ENCODE data around the gene ATN1. TPM values are rescaled to one million over a fixed set of nuclear protein-coding genes. Genes with fewer than 3 reads are reported as not detected.

ATN1 gene
- total and polyA plus RNA-seq, 9 of the 15 experiments (the other 6 are each of a cell fraction or from before 2014, with no cell fraction given), result 0.15 to 49.8 (median 2.7) TPM

DNA sequence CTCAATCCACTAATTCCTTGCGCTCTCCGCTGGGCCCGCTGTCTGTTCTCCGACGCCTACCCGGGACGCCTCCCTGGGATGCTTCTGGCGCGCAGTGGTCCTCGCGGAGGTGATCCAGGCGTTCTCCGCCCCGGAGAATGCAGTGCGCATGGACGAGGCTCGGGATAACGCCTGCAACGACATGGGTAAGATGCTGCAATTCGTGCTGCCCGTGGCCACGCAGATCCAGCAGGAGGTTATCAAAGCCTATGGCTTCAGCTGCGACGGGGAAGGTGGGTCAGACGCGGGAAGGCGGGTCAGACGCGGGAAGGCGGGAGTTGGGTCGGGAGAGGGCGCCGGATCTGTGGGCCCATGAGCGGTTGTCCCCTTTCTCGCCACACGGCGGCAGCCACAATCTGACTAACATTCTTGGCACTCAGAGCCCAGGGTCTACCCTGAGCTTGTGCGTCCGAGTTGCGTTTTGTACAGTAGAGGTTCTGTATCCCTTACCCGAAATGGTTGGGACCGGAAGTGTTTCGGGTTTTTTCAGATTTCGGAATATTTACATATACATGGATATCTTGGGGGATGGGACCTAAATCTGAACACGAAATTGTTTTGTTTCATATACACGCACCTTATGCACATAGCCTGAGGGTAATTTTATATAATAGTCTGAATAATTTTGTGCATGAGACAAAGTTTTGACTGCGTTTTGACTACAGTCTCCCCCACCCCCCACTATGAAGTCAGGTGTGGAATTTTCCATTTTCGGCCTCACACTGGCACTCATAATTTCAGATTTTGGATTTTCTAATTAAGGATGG, 16.8 kb downstream of the ATN1 start (continued):
- TF ChIP-seq, protein P1, sequence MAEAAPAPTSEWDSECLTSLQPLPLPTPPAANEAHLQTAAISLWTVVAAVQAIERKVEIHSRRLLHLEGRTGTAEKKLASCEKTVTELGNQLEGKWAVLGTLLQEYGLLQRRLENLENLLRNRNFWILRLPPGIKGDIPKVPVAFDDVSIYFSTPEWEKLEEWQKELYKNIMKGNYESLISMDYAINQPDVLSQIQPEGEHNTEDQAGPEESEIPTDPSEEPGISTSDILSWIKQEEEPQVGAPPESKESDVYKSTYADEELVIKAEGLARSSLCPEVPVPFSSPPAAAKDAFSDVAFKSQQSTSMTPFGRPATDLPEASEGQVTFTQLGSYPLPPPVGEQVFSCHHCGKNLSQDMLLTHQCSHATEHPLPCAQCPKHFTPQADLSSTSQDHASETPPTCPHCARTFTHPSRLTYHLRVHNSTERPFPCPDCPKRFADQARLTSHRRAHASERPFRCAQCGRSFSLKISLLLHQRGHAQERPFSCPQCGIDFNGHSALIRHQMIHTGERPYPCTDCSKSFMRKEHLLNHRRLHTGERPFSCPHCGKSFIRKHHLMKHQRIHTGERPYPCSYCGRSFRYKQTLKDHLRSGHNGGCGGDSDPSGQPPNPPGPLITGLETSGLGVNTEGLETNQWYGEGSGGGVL (CRISPR knock-in tag; IDR thresholded peaks at IDR 0.05), result no peak
- TF ChIP-seq MYC (IDR thresholded peaks at IDR 0.05; ENCODE audit: low read depth, low read length) (0 out of 2 replicates have a peak, but pooled peaks have one; percentile 29), MYC (CRISPR knock-in tag; IDR thresholded peaks at IDR 0.05; ENCODE audit: borderline replicate concordance, low read depth) (no peak), ZNF121 (CRISPR knock-in tag; conservative IDR thresholded peaks at IDR 0.05) (no peak), IRF2 (CRISPR knock-in tag; IDR thresholded peaks at IDR 0.05) (no peak), XRCC5 (IDR thresholded peaks at IDR 0.05; ENCODE audit: low read depth, low read length) (peak; percentile 54; the same call in 1 of the 2 replicates), RB1 (IDR thresholded peaks at IDR 0.05; ENCODE audit: low read depth) (peak; percentile 85; the same call in 1 of the 2 replicates), FOSL1 (tag; conservative IDR thresholded peaks at IDR 0.05) (no peak), POLR2AphosphoS2 (IDR thresholded peaks at IDR 0.05; ENCODE audit: low read length) (no peak), ATF7 (IDR thresholded peaks at IDR 0.05) (peak; percentile 38), SNRNP70 (optimal IDR thresholded peaks at IDR 0.05; ENCODE audit: low read depth, low read length) (peak; percentile 81), ZNF263 (CRISPR knock-in tag; IDR thresholded peaks at IDR 0.05; ENCODE audit: borderline replicate concordance) (peak; percentile 84), E2F3 (CRISPR knock-in tag; IDR thresholded peaks at IDR 0.05) (peak; percentile 45; the same call in 1 of the 2 replicates), FOXK2 (conservative IDR thresholded peaks at IDR 0.05 in 1 of 2, IDR thresholded peaks at IDR 0.05 in 1 of 2; ENCODE audit: low read depth in 2 of 2) (no peak), CREB1 (IDR thresholded peaks at IDR 0.05) (no peak; the same call in 1 of the 2 replicates), CREB1 (CRISPR knock-in tag; IDR thresholded peaks at IDR 0.05) (peak; percentile 59; the same call in 1 of the 2 replicates), NR2C1 (IDR thresholded peaks at IDR 0.05) (peak; percentile 25; the same call in 1 of the 2 replicates), NR2C1 (tag; IDR thresholded peaks at IDR 0.05) (0 out of 2 replicates have a peak, but pooled peaks have one; percentile 23), RAD21 (CRISPR knock-in tag; conservative IDR thresholded peaks at IDR 0.05 in 1 of 2, IDR thresholded peaks at IDR 0.05 in 1 of 2) (peak; percentile 90 to 91), TAF15 (IDR thresholded peaks at IDR 0.05; ENCODE audit: low read depth, low read length) (peak; percentile 96), SMAD4 (CRISPR knock-in tag; conservative IDR thresholded peaks at IDR 0.05) (0 out of 2 replicates have a peak, but pooled peaks have one; percentile 48)
- TF ChIP-seq, protein P2, sequence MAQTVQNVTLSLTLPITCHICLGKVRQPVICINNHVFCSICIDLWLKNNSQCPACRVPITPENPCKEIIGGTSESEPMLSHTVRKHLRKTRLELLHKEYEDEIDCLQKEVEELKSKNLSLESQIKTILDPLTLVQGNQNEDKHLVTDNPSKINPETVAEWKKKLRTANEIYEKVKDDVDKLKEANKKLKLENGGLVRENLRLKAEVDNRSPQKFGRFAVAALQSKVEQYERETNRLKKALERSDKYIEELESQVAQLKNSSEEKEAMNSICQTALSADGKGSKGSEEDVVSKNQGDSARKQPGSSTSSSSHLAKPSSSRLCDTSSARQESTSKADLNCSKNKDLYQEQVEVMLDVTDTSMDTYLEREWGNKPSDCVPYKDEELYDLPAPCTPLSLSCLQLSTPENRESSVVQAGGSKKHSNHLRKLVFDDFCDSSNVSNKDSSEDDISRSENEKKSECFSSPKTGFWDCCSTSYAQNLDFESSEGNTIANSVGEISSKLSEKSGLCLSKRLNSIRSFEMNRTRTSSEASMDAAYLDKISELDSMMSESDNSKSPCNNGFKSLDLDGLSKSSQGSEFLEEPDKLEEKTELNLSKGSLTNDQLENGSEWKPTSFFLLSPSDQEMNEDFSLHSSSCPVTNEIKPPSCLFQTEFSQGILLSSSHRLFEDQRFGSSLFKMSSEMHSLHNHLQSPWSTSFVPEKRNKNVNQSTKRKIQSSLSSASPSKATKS (CRISPR knock-in tag; IDR thresholded peaks at IDR 0.05), result no peak
- TF ChIP-seq, protein P3, sequence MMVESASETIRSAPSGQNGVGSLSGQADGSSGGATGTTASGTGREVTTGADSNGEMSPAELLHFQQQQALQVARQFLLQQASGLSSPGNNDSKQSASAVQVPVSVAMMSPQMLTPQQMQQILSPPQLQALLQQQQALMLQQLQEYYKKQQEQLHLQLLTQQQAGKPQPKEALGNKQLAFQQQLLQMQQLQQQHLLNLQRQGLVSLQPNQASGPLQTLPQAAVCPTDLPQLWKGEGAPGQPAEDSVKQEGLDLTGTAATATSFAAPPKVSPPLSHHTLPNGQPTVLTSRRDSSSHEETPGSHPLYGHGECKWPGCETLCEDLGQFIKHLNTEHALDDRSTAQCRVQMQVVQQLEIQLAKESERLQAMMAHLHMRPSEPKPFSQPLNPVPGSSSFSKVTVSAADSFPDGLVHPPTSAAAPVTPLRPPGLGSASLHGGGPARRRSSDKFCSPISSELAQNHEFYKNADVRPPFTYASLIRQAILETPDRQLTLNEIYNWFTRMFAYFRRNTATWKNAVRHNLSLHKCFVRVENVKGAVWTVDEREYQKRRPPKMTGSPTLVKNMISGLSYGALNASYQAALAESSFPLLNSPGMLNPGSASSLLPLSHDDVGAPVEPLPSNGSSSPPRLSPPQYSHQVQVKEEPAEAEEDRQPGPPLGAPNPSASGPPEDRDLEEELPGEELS (CRISPR knock-in tag; IDR thresholded peaks at IDR 0.05; ENCODE audit: borderline replicate concordance), result 0 out of 2 replicates have a peak, but pooled peaks have one; percentile 31

Measured in K562 (cell line).